ENCODE results near the gene PLEKHG7.
"Not testable (repeated sequence)": the region's sequence is repeated elsewhere in the genome, so short reads cannot be mapped to it uniquely, and the experiment has no call there.

Gene PLEKHG7

DNA sequence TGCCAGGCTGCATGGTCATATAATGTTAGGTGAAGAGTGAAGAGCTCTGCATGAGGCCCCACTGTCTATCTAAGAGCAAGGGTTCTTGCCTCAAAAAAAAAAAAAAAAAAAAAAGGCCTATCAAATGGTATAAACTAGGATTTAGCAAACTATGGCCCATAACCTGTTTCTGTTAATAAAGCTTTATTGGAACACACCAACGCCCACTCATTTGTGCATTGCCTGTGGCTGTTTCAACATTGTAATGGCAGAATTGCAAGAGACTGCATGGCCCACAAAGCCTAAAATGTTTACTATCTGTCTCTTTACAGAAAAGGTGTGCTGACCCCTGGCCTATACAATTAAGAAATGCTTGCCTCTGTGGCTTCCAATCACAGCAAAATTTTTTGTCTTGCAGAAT lies 12.8 kb downstream of the PLEKHG7 start:
- DNase-seq (ENCODE audit: low spot score): no peak

DNA sequence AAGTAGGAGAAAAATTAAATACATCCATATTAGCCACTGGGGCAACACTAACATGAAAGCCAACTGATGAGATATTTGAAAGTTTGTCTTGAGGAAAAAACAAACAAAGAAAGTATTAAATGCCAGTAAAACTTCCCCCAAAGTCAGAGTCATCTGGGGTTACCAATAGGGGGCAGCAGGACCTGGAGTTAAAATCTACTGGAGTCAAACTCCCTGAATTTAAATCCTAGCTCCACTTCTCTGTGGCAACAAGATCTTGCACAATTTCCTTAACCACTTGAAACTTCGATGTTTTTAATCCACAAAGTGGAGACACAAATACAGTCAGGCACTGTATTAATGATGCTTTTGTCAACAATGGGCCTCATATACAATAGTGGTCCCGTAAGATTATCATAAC lies 14.4 kb downstream of the PLEKHG7 start:
- peak; percentile 20 for DNase-seq (ENCODE audit: low spot score)

DNA sequence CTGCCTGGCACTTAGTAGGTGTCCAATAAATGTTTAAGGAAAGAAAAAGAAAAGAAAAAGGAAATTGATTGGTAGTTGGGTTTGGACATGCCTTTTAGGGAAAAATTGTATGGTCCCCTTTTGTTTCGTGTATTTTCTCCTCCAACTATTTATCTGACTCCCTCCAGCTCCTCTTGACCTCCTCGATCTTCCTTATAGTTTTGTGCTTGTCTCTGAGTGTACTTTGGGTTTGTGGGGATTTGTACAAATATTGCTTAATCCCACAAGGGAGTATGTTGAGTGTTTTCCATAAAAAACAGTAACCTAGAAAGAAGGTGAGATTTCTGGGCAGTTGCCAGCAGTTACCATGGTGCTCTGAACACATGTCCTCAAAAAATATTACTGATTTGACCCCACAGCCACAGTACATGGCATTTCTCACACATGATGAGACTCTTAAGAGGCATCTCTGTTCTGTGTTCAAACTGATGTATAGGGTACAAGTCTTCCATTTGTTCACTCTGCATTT lies 15.7 kb downstream of the PLEKHG7 start:
- DNase-seq (ENCODE audit: low spot score): no peak

DNA sequence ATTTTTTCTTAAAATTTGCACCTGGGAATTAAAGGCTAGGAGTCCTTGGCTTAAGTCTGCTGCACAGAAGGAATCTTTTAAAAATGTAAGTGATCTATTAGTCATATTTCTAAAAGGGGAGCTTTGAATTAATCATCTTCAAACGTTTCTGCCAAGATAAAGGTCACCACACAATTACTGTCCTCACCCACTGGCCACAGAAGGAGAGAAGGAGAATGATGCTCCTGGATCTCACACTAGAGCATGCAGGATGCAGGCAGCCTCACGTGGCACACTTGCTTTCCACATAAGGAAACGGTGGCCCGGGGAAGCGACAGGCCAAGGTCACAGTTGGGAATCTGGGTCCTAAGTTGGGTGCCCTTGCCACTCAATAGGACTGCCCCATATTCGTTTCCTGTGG lies 16.9 kb downstream of the PLEKHG7 start:
- no peak for DNase-seq (ENCODE audit: low spot score)

DNA sequence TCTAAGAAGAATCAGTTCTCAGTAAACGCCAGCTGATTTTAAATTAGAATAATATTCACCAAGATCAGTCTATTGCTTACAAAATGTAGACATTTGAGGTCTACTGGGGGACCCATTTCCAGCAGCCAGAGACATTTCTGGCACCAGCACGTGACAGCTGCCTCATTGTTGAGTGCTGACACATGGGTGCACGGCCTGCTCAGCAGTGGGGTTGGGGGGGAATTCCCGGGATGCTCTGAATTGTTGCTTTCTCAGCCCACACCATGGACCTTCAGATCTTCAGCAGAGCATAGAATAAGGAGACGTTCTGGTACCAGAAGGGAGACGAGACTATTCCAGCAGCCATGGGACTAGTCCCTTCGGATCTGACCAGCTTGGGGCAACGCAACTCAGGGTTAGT lies 18.3 kb downstream of the PLEKHG7 start:
- no peak for DNase-seq (ENCODE audit: low spot score)

DNA sequence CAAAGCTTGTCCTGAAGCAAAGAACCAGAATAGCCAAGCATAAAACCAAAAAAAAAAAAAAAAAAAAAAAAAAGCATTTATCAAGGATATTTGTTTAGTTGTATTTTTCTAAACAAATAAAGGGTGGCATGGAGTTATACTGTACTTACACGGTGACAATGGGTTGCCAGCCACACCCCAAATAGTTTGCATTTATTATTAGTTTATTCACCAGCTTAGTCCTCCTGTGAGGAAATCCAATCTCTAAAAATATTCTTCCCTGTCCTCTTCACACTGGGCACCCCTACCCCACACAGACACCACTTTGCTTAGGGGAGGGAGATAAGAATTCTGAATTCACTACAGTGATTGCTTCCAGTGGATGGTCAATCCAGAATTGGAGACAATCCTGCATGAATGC lies 18.9 kb downstream of the PLEKHG7 start:
- DNase-seq (ENCODE audit: low spot score): no peak

DNA sequence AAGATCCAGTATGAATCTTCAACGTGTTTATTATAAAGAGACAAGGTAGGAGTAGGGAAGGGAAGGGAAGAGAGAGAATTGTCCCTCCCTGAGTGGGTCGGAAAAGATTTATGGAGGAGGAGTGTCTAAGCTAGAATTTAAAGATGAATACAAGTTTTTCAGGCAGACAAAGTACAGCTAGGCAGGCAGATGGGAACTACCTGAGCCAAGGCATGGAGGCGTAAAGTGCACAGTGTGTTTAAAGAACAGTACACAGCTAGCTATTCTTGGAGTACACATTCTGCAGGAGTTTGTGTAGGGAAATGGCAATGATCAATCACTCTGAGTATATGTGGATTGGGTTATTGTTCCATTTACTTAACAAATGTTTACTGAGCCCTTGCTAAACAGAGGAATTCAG lies 20.1 kb downstream of the PLEKHG7 start:
- no peak for DNase-seq (ENCODE audit: low spot score)

DNA sequence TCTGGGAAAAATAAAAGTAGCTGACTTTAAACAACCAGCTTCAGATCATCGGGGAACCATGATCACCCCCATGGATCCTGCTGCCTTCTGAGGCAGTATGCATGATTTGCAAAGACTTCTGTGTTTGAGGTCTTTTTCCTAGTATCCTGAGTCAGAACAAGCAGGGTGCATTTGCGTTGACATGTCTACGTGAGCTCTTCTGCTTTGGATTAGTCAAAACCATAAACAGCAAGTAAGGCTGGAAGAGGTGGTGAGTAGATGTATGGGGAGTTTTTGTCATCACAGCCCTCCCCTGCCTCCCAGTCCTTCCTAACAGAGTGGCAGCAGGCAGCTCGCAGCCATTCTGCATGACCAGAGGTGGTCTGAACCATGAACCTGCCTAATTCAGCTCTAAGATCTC lies 24.1 kb downstream of the PLEKHG7 start:
- no peak for DNase-seq (ENCODE audit: low spot score)

DNA sequence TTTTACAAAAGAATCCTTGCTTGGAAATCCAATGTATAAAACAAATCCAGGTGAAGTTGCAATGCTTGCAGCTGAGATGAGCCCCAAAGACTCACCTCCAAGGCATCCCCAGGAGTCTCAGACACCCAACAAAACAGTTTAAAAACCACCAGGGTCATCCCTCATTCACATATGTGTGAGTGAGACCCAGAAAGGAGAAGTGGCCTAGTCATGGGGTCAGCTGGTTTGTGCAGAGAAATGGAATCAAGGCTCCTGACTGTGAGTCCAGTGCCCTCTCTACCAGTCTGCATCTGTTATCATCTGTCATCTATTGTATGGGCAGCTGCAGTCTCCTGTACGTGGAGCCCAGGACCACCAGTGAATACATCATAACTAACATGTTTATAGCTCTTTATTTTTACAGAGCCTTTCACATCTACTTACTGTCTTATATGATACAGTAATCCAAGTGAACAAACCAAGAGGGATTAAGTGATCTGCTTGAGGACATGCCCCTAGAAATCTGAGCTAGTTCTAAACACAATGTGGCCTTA lies 27.1 kb downstream of the PLEKHG7 start:
- DNase-seq (ENCODE audit: low spot score): no peak

DNA sequence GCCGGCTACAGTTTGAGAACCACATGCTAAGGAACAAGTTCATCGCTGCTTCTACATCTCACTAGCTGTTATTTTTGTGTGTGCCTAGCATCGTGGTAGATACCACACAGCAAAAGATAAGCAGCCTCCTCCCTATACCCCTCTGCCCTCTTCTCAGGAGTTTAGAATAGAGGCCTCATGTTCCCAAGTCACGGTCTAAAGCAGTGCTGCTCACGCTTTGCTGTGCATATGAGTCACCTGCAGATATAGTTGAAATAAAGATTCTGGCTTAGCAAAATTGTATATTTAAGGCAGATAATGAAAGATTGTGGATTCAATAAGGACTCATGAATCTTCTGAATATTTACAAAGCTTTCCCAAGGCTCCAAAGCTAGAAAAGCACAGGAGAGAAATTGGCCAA lies 28.0 kb downstream of the PLEKHG7 start:
- no peak for DNase-seq (ENCODE audit: low spot score)

DNA sequence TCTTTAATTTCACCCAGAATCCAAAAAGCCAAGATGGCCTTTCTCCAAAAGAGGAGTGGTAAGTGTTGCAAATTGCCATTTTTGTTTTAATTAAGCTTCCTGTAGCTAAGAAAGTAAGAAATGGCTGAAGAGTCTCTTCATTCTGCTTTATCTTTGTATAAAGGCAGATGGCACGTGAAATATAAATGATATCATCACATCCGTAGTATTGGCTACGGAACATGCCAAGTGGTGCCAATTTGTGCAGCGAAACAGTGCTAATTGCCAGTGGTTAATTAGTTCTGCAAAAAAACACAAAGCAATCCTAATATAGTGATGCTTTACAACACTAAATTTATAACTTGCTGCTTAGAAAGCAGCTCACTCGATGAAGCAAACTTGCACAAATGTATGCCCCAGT lies 29.4 kb downstream of the PLEKHG7 start:
- DNase-seq (ENCODE audit: low spot score): no peak

DNA sequence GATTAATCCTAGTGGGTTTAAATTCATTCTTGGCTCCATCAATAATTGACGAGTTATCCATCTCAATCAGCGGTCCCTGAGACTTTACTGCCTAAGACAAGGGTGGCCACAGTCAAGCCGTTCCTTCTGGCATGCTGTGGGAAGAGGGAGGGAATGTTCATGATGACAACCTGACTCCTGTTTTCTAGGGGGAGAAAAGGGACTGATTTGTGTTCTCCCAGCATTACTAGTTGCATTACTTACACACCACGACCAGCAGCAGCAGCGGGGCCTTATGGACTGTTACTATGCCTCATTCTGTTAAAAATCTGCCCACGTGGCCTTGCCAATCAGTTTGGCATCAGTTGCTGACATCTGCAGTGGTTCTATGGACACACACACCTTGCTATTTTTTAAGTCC lies 29.9 kb downstream of the PLEKHG7 start:
- no peak for DNase-seq (ENCODE audit: low spot score)

DNA sequence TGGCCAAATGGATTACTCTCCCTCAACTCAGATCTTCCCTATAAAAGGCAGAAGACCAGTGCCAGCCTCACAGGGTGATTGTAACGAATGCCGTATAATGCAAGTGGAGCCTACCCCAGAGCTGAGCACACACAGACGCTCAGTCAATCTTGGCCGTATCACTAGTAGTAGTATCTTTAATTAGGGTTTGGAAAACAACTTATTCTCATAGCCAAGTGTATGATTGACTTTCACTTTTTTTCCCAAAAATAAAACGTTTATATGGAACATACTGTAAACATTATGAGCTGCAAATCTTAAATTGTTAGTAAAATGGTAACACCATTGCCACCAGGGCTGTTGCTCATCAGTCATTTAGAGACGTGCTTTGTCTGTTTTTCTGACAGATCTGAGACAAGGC lies 30.4 kb downstream of the PLEKHG7 start:
- DNase-seq (ENCODE audit: low spot score): no peak

DNA sequence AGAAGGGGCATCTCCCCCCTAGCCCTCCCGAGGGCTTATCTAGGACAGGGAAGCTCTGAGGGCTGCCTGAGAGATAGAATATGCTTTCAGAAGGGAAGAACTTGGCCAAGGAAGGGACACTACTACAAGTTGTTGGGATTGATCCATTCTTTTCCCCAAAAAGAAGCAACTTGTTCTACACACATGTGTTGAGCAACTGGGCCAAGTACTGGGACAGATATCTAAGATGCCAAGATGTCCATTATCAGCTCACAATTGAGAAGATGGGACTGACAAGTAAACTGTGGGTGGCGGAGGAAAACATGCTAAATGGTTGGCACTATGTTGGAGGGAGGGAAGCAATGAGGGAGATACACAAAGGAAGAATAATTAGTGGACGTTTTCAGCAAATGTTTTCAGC lies 30.9 kb downstream of the PLEKHG7 start:
- DNase-seq (ENCODE audit: low spot score): no peak

DNA sequence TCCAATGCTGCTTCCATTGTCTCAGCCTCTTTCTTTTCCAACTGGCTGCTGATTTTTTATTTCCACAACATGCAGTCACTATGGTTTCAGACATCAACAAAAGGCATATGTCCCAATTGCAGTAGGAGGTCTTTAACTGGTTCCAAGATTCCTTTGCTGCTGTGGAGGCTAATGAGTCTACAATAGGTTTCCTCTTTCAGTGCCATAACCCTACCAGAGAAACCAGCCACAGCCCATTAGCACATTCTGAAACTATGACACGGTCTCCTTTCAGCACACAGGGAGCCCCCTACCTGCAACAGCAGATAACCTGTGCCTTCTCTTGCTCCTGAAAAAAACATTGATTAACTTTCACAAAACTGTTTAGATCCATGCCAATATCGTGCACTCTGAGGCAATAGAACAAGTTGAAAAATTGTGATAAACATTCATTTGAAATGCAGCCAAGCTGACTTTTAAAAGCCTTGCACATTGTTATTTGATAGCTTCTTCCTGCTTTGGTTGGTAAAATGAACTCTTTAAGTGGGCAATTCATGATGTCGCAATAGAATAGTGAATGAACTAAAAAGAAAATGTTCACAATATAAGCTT lies 32.4 kb downstream of the PLEKHG7 start:
- peak; percentile 19 for DNase-seq (ENCODE audit: low spot score)

DNA sequence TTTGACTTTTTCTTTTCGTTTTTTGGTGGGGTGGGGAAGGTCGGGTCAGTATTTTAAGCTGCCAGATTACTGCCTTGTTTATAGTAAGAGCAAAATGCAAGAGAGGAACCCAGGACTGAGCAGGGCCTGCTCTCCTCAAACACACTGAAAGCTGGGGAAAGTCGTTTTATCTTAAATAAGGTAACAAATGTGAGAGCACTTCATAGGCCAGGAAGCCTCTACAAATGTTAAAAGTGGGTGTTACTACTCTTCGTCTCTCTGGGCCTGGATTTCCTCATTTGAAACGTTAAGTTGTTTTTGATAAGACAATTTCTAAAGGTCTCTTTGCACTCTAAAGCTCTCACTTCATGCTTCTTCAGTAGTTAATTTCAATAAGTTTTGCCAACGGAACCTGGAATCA lies 33.8 kb downstream of the PLEKHG7 start:
- DNase-seq (ENCODE audit: low spot score): no peak

DNA sequence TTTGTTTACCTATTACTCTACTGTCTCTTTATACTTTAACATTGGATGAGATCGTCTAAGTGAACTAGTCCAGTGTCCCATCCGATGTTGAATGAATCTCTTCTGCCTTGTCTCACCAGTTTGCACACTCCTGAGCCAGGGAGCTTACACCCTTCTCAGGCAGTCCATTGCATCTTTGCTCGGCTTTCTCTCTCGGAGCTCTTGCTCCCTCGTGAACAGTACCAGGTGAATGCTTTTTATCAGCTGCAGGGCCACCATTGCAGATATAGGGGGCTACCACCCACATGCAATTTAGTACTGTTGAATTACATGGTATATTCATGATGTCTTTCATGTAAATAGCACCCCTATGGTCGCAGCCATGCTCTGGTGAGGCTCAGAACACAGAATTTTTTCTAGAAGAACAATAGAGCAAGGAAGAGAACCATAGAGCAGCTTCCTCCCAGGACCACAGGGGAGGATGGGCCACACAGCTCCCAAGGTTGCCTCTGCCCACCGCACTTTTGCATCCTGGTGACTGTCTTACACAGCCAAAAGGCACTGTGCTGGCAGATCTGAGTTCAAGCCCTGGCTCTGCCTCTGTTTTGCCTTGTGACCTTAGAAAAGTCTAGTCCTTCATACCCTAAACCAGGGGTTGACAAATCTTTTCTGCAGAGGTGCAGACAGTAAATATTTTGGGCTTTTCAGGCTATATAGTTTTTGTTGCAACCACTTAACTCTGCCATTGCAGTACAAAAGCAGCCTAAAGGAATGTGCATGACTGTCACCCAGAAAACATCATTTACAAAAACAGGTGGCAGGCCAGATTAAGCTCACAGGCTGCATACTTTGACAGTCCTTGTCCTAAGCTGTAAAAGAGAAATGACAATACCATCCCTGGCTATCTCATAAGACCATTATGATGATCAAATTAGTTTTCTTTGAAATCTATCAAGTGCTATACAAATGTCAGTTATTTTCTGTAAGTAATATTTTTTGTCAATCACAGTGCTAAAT lies 35.4 kb downstream of the PLEKHG7 start:
- DNase-seq (ENCODE audit: low spot score): no peak

DNA sequence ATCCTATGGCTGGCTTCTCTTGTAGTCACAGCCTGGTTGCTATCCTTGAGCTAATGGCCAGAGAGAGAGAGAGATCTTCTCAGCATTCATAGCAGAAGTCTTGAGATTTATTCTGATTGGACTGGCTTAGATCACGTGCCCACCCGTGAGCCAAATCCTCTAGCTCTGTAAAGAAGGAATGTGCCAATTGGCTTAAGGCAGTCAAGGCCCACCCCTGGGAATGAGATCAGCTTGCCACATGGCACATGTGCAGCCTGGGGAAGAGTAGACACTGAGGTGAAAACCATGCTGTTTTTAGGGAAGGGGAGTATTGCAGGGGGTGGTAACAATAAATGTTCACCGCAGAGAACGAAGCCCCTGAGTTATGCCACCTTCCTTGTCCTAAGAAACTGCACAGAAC lies 36.3 kb downstream of the PLEKHG7 start:
- DNase-seq (ENCODE audit: low spot score): no peak

DNA sequence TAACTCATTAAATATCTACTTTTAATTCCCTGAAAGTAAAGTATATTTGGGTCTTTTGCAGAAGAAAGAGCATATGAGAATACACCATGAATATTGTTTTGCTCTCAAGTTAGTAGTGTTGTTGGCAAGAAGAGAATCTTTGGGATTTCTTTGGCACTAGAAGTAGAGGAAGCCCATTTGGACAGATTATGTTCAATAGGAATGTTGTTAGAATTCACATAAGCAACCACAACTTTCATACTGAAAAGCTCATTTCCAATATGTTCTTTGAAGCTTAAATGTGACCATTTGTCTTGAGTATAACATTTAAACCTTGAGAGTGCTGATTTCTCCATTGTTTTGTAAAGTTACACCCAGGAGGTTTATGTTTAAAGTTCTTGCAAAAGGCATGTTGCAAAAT lies 37.6 kb downstream of the PLEKHG7 start:
- no peak for DNase-seq (ENCODE audit: low spot score)

DNA sequence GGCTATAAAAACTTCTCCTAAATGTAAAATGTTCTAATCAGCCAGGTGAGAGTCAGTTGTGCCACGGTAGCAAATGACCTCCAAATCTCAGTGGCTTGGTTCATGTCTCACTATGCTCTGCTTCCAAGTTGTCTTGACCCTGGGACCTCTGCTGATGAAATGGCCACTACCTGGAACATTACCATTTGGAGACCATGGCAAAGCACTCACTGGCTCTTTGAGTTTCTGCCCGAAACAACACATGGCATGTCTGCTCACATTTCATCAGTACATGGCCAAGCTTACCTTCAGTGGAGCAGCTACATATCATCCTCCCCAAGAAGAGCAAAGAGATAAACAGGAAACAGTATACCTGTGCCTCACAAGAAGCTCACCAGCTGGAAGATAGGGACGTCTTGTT lies 40.2 kb downstream of the PLEKHG7 start:
- no peak for DNase-seq (ENCODE audit: low spot score)

DNA sequence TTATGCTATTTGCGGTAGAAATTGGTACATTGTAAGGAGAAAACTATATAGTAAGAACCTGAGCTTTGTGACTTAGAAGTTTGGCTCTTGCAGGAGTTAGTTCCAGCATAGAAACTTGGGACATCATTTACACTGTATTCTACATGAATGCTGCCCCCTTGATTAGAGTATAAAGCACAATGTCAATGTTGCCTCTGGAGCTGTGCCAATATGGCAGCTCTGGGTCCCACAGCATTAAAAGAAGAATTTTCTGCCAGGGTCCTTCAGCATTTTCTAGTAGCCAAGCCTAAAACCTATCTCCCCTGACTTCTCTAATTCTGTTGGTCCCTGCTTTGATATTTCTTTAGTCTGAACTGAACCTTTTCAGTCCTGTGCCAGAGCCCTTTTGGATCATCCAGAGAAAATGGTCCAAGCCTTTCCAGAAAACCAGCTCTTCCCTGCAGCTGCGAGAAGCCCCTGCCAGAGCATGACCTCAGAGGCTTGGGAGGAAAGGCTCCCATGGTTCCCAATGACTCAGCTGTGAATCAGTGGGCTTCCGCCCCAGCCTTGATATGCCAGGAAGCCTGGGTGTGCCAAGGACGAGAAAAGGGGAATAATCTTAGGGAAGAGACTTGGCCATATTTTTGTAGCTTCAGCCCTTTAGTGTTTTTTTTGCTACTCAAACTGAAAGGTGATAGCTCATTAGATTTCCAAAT lies 43.2 kb downstream of the PLEKHG7 start:
- no peak for DNase-seq (ENCODE audit: low spot score)

DNA sequence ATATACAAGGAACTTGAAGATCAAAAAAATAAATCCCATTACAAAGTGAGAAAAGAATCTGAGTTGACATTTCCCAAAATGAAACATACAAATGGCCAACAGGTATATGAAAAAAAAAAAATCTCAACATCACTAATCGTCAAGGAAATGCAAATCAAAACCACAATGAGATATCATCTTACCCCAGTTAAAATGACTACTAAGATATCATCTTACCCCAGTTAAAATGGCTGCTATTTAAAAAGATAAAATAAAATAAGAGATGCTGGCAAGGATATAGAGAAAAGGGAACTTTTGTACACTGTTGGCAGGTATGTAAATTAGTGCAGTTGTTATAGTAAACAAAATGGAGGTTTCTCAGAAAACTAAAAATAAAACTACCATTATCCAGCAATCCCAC lies 44.4 kb downstream of the PLEKHG7 start:
- no peak for DNase-seq (ENCODE audit: low spot score)

DNA sequence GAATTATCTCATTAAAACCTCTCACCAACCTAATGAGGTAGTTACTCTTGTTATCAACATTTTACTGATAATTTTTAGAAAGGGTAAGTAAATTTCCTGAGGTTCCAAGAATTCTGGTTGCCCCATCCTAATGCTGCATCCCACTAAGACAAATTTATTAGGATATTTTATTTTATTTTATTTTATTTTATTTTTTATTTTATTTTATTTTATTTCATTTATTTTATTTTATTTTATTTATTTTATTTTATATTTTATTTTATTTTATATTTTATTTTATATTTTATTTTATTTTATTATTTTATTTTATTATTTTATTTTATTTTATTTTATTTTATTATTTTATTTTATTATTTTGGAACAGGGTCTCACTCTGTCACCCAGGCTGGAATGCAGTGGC lies 46.9 kb downstream of the PLEKHG7 start:
- DNase-seq (ENCODE audit: low spot score): not testable (repeated sequence)
